Measurements from ENCODE around the gene PC.

DNA sequence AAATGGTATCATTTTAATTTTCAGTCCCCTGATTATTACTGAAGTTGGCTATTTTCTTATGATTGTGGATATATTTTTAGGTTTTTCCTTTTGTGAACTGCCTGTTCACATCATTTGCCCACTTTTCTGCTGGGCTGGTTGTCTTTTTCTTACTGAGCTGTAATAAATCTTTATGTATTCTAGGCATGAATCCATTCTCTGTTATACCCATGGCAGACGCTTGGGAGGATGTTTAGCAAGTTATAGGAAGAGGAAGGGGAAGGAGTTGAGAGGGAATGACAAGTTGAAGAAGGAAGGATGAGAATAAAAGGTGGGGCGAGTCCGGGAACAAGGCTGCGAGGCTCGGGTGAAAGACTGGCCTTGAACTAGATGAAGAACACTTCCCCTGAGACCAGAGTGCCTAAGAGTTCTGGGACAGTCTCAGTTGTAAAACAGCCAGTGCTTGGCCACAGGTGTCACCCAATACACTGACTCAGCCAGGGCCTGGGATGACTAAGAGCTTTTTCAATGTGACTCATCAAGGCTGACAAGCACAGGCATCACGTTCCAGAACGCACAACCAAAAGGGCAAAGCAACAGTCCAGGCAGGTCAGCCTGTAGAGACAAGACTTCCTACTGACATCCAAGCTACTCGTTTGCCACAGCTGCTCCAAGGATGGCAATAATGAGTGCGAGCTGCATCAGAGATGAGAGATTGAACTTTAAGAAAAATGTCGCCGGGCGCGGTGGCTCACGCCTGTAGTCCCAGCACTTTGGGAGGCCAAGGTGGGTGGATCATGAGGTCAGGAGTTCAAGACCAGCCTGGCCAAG is 66.1 kb downstream of the PC start:
- TF ChIP-seq, protein P1, sequence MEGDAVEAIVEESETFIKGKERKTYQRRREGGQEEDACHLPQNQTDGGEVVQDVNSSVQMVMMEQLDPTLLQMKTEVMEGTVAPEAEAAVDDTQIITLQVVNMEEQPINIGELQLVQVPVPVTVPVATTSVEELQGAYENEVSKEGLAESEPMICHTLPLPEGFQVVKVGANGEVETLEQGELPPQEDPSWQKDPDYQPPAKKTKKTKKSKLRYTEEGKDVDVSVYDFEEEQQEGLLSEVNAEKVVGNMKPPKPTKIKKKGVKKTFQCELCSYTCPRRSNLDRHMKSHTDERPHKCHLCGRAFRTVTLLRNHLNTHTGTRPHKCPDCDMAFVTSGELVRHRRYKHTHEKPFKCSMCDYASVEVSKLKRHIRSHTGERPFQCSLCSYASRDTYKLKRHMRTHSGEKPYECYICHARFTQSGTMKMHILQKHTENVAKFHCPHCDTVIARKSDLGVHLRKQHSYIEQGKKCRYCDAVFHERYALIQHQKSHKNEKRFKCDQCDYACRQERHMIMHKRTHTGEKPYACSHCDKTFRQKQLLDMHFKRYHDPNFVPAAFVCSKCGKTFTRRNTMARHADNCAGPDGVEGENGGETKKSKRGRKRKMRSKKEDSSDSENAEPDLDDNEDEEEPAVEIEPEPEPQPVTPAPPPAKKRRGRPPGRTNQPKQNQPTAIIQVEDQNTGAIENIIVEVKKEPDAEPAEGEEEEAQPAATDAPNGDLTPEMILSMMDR (IDR thresholded peaks at IDR 0.05), result no peak
- no peak for TF ChIP-seq POLR2A (IDR thresholded peaks at IDR 0.05)

All from lower leg skin (tissue), 3 donors.